H1 (cell line): ENCODE measurements around the gene NENF. TPM values are rescaled to one million over a fixed set of nuclear protein-coding genes. Genes with fewer than 3 reads are reported as not detected.

Experiments used
- CTCF ChIA-PET: fragments of 300-600 bp; sonication (Branson Sonifier 250); formaldehyde crosslinking; loops from one replicate; lab custom pipeline; 2021; ENCODE audit not compliant: partially characterized antibody; lab: Charles Lee
- POLR2A ChIA-PET: fragments of 300-600 bp; sonication (Branson Sonifier 250); formaldehyde crosslinking; loops from one replicate; lab custom pipeline; 2021; ENCODE audit warnings: inconsistent platforms; ENCODE audit not compliant: partially characterized antibody; lab: Charles Lee
- DNase-seq, 2 experiments: peaks; one replicate each; pipeline versions ENCODE4 v3.0.0 to v3.0.0-alpha.2; 2010 to 2022; ENCODE audit warnings: low spot score in 2 of 2, low read depth in 1 of 2, mixed read lengths in 1 of 2
- FAIRE-seq: peaks from 2 replicates; lab custom pipeline; 2011; peaks lifted over from hg19 to GRCh38; lab: Jason Lieb, UNC
- H2AFZ ChIP-seq: 2 replicates; pipeline ENCODE4 v1.8.1; 2012; ENCODE audit warnings: low read length, inconsistent platforms
- H2AK5ac ChIP-seq: 2 replicates; pipeline ENCODE4 v1.6.1; 2013; ENCODE audit warnings: low read depth, low read length
- H2BK120ac ChIP-seq: replicated peaks from 2 replicates; pipeline ENCODE3; 2013; ENCODE audit warnings: low read depth, low read length, inconsistent platforms
- H2BK12ac ChIP-seq: 2 replicates; pipeline ENCODE4 v1.6.1; 2013; ENCODE audit warnings: low read depth, low read length
- H2BK15ac ChIP-seq: 2 replicates; pipeline ENCODE4 v1.6.1; 2013; ENCODE audit warnings: low read length
- H2BK20ac ChIP-seq: 2 replicates; pipeline ENCODE4 v1.6.1; 2013; ENCODE audit warnings: low read length
- H2BK5ac ChIP-seq: 2 replicates; pipeline ENCODE4 v1.6.1; 2013; ENCODE audit warnings: low read depth, low read length
- H3K14ac ChIP-seq: 2 replicates; pipeline ENCODE4 v1.6.1; 2013; ENCODE audit warnings: inconsistent platforms; ENCODE audit not compliant: insufficient read length
- H3K18ac ChIP-seq: 2 replicates; pipeline ENCODE4 v1.6.1; 2013; ENCODE audit warnings: low read length; ENCODE audit errors: extremely low read depth
- H3K23ac ChIP-seq: 2 replicates; pipeline ENCODE4 v1.6.1; 2013; ENCODE audit warnings: inconsistent platforms; ENCODE audit not compliant: insufficient read length
- H3K23me2 ChIP-seq: 2 replicates; pipeline ENCODE4 v1.6.1; 2013; ENCODE audit warnings: low read depth, low read length
- H3K27ac ChIP-seq: 2 replicates; pipeline ENCODE4 v1.6.1; 2011; ENCODE audit warnings: low read depth, low read length, inconsistent platforms
- H3K27me3 ChIP-seq, 4 experiments: replicated peaks in 1 of 4; 1 replicate in 1 of 4; 2 replicates in 3 of 4; pipeline versions ENCODE4 v1.6.1 to v1.8.1; 2011 to 2013; ENCODE audit warnings: low read length in 3 of 4, mild to moderate bottlenecking in 3 of 4, inconsistent platforms in 2 of 4, mixed read lengths in 2 of 4, moderate library complexity in 1 of 4; ENCODE audit not compliant: control insufficient read depth in 3 of 4, insufficient read depth in 3 of 4; ENCODE audit errors: extremely low read depth in 1 of 4
- H3K36me3 ChIP-seq, 4 experiments: 2 replicates each; pipeline versions ENCODE4 v1.6.1 to v1.8.1; 2011 to 2013; ENCODE audit warnings: mild to moderate bottlenecking in 4 of 4, low read length in 3 of 4, moderate library complexity in 2 of 4, control low read depth in 1 of 4, inconsistent platforms in 1 of 4; ENCODE audit not compliant: insufficient read depth in 4 of 4, control insufficient read depth in 2 of 4
- H3K4ac ChIP-seq: replicated peaks from 2 replicates; pipeline ENCODE3; 2013; ENCODE audit warnings: low read length, low read depth, mixed read lengths, inconsistent platforms; ENCODE audit not compliant: insufficient read length
- H3K4me1 ChIP-seq, 4 experiments: replicated peaks in 1 of 4; 1 replicate in 1 of 4; 2 replicates in 3 of 4; pipeline versions ENCODE4 v1.6.1 to v1.8.1; 2011 to 2013; ENCODE audit warnings: low read length in 3 of 4, inconsistent platforms in 2 of 4, mixed read lengths in 1 of 4; ENCODE audit not compliant: insufficient read depth in 4 of 4, control insufficient read depth in 3 of 4
- H3K4me2 ChIP-seq, 2 experiments: 2 replicates each; pipeline versions ENCODE4 v1.6.1 to v1.8.1; 2011 to 2013; ENCODE audit warnings: low read depth in 2 of 2, low read length in 2 of 2, control low read depth in 1 of 2, inconsistent platforms in 1 of 2, mild to moderate bottlenecking in 1 of 2; ENCODE audit not compliant: insufficient read depth in 1 of 2
- H3K4me3 ChIP-seq, 4 experiments: fragments of 200-600, 300-600 bp in 1 of 4; sonication (generic), shearing (Covaris generic), sonication (Bioruptor Twin) in 1 of 4; 2 replicates each; pipeline versions ENCODE4 v1.5.1 to v1.8.1; 2011 to 2016; ENCODE audit warnings: low read length in 4 of 4, low read depth in 3 of 4, control low read depth in 2 of 4, inconsistent platforms in 2 of 4, mild to moderate bottlenecking in 2 of 4, mixed read lengths in 1 of 4, moderate library complexity in 1 of 4; ENCODE audit not compliant: insufficient read depth in 2 of 4; ENCODE audit errors: extremely low read depth in 1 of 4
- H3K56ac ChIP-seq: replicated peaks from 2 replicates; pipeline ENCODE3; 2013; ENCODE audit warnings: low read depth, mild to moderate bottlenecking, mixed read lengths, low read length, inconsistent platforms; ENCODE audit not compliant: insufficient read length
- H3K79me1 ChIP-seq: 2 replicates; pipeline ENCODE4 v1.6.1; 2013; ENCODE audit warnings: low read depth, low read length, control low read depth
- H3K79me2 ChIP-seq, 2 experiments: 2 replicates each; pipeline versions ENCODE4 v1.6.1 to v1.8.1; 2012 to 2013; ENCODE audit warnings: low read length in 2 of 2, mild to moderate bottlenecking in 2 of 2, inconsistent platforms in 1 of 2; ENCODE audit not compliant: insufficient read depth in 2 of 2, control insufficient read depth in 1 of 2
- H3K9ac ChIP-seq, 4 experiments: replicated peaks in 1 of 4; 1 replicate in 1 of 4; 2 replicates in 3 of 4; pipeline versions ENCODE4 v1.6.1 to v1.8.1; 2011 to 2013; ENCODE audit warnings: low read depth in 3 of 4, low read length in 3 of 4, control low read depth in 2 of 4, mild to moderate bottlenecking in 2 of 4, moderate library complexity in 2 of 4, inconsistent platforms in 1 of 4; ENCODE audit errors: extremely low read depth in 1 of 4
- H3K9me3 ChIP-seq, 2 experiments: 2 replicates each; pipeline versions ENCODE4 v1.6.1 to v1.8.1; 2012 to 2013; ENCODE audit warnings: mild to moderate bottlenecking in 2 of 2, moderate library complexity in 2 of 2, control low read depth in 1 of 2, inconsistent platforms in 1 of 2, low read depth in 1 of 2, low read length in 1 of 2, mixed read lengths in 1 of 2; ENCODE audit not compliant: insufficient read depth in 2 of 2
- H4K20me1 ChIP-seq, 2 experiments: replicated peaks in 1 of 2; 2 replicates each; pipeline versions ENCODE3 to v1.8.1; 2011 to 2013; ENCODE audit warnings: inconsistent platforms in 2 of 2, low read length in 2 of 2, mild to moderate bottlenecking in 1 of 2; ENCODE audit not compliant: insufficient read depth in 2 of 2, control insufficient read depth in 1 of 2
- H4K5ac ChIP-seq: 2 replicates; pipeline ENCODE4 v1.6.1; 2013; ENCODE audit warnings: low read length, low read depth, mixed read lengths, inconsistent platforms; ENCODE audit not compliant: insufficient read length
- H4K8ac ChIP-seq: 2 replicates; pipeline ENCODE4 v1.8.0; 2013; ENCODE audit warnings: mild to moderate bottlenecking, moderate library complexity, low read length, inconsistent platforms; ENCODE audit not compliant: insufficient read depth; ENCODE audit errors: extremely low read depth
- H4K91ac ChIP-seq: replicated peaks from 2 replicates; pipeline ENCODE3; 2013; ENCODE audit warnings: low read length, mixed read lengths, inconsistent platforms; ENCODE audit not compliant: insufficient read length
- CBX8 ChIP-seq: fragments of 300-800, 300-1000 bp; sonication (generic); IDR thresholded peaks from 2 replicates; pipeline ENCODE4 v1.7.1; 2016; ENCODE audit warnings: low read depth, low read length, borderline replicate concordance
- SP4 ChIP-seq: IDR thresholded peaks from 2 replicates; pipeline ENCODE4 v1.6.1; 2012; ENCODE audit warnings: low read length, inconsistent platforms
- YY1 ChIP-seq: IDR thresholded peaks from 2 replicates; pipeline ENCODE4 v1.6.1; 2011; ENCODE audit warnings: low read depth, mild to moderate bottlenecking, low read length
- WGBS, 2 experiments: shearing (Covaris generic) in 1 of 2; methylation state at CpG; one replicate each; pipeline versions ENCODE4 v1.1.6 to v1.1.7; 2013 to 2015; ENCODE audit warnings: low lambda C conversion rate in 2 of 2, mixed read lengths in 2 of 2, inconsistent platforms in 1 of 2, low coverage in 1 of 2, missing lambda C conversion rate in 1 of 2; ENCODE audit not compliant: insufficient replicate concordance in 2 of 2, insufficient coverage in 1 of 2, insufficient read length in 1 of 2; ENCODE audit errors: extremely low coverage in 1 of 2, missing lambda C conversion rate in 1 of 2; 5-methylcytosine and 5-hydroxymethylcytosine counted together
- polyA plus RNA-seq, 7 experiments: library from polyadenylated mRNA; depleted of rRNA in 3 of 7; stranded (reverse) in 5 of 7; unstranded in 2 of 7; fragments of >200 nt in 5 of 7; fragments of 200-250 nt in 2 of 7; gene quantifications; 1 replicate in 5 of 7; 2 replicates in 1 of 7; 4 replicates in 1 of 7; pipeline versions ENCODE4 v1.2.1 to v1.2.3, GENCODE V29; 2011 to 2013; ENCODE audit warnings: missing spikeins in 2 of 7, mixed read lengths in 2 of 7
- total RNA-seq: library from RNA; stranded (reverse); fragmentation: NEBNext Ultra II Directional; extraction: Animal tissue kit (Norgen Biotek cat#: 25700); gene quantifications from 2 replicates; pipeline ENCODE4 v1.2.1, GENCODE V29; 2021

NENF gene
- total and polyA plus RNA-seq, 2 of the 8 experiments (the other 6 are each of a cell fraction or from before 2014, with no cell fraction given), result 27.0 to 28.0 TPM

GRCh38 chr1:212461916-212462660 is 29.4 kb downstream of the NENF start:
- TF ChIP-seq SP4 (no peak), YY1 (no peak), CBX8 (no peak)
- Histone ChIP-seq H3K23me2 (no peaks in the 10 kb centered on the region), H3K4me2 (no peak overlapping the region)

More at GRCh38 chr1:212461916-212462660, 29.4 kb downstream of the NENF start:
- no peak overlapping the region for H3K27ac ChIP-seq
- H3K79me2 ChIP-seq, result no peaks in the 10 kb centered on the region
- H3K18ac ChIP-seq, result no peak overlapping the region; the same call in 1 of the 2 replicates
- no peak overlapping the region for H3K4me3 ChIP-seq
- H2BK5ac ChIP-seq, result no peak overlapping the region
- H2AFZ ChIP-seq, result no peak overlapping the region
- CTCF ChIA-PET, result interaction anchor here (1.0 to 1.6 kb wide), 9 partner anchors 8 to 185 kb away, joined by 3 to 5 read pairs (median 3); no protein-coding TSS in a partner anchor
- H3K9me3 ChIP-seq, result no peaks in the 10 kb centered on the region
- H4K8ac ChIP-seq, result no peak overlapping the region; the same call in 1 of the 2 replicates
- peaks cover 0 to 9% (median 1%) of the 10 kb centered on the region in 4 experiments; a peak in 2 of 7 replicates for H3K4me1 ChIP-seq
- H2AK5ac ChIP-seq, result no peak overlapping the region
- H4K91ac ChIP-seq, result peak overlapping the region; percentile 15
- H3K9ac ChIP-seq, result no peak overlapping the region; a peak in 1 of 7 replicates
- no peaks in the 10 kb centered on the region for H3K27me3 ChIP-seq
- no peak overlapping the region for H2BK12ac ChIP-seq
- POLR2A ChIA-PET, result interaction anchor here (3.2 kb wide), 1 partner anchor 146 kb away, joined by 17 read pairs; the partner anchor contains the start of gene ATF3
- H2BK120ac ChIP-seq, result no peak overlapping the region
- H4K20me1 ChIP-seq, result no peaks in the 10 kb centered on the region
- H3K23ac ChIP-seq, result no peak overlapping the region
- H4K5ac ChIP-seq, result no peak overlapping the region
- H3K4ac ChIP-seq, result no peak overlapping the region
- DNase-seq (no peak), FAIRE-seq (no peak)
- H3K56ac ChIP-seq, result no peak overlapping the region
- no peaks in the 10 kb centered on the region for H3K79me1 ChIP-seq
- no peaks in the 10 kb centered on the region for H3K36me3 ChIP-seq
- H2BK20ac ChIP-seq, result no peak overlapping the region
- H3K14ac ChIP-seq, result no peak overlapping the region
- H2BK15ac ChIP-seq, result no peak overlapping the region
- WGBS, 2 experiments, result 78% methylated on average over 13 of the region's 13 CpGs; no CpG with 5 or more reads in 1 of the 2 experiments
